HepG2 (cell line): ENCODE results near the gene ATG2B. TPM values are rescaled to one million over a fixed set of nuclear protein-coding genes. Genes with fewer than 3 reads are reported as not detected.

Experiments used
- ATAC-seq: fragments of 200-7000 bp; cut with Tn5 transposase; 3 replicates; pipeline ENCODE4 v1.9.1; 2020; ENCODE audit warnings: mild to moderate bottlenecking, moderate library complexity
- BruUV-seq: library from RNA; stranded (reverse); fragments of 400-500 nt; replicated peaks from 2 replicates; lab custom pipeline; 2021; lab: Mats Ljungman, UMichigan
- CTCF ChIA-PET: fragments of 300-600 bp; formaldehyde crosslinking; extraction: SDS; loops from one replicate; lab custom pipeline; 2021; ENCODE audit warnings: low total read pairs, inconsistent platforms, low intra/inter-chr PET ratio; lab: Yijun Ruan, JAX
- POLR2A ChIA-PET: fragments of 350-600 bp; sonication (Branson Sonifier 250); formaldehyde crosslinking; loops from one replicate; lab custom pipeline; 2020; ENCODE audit warnings: antibody characterized with exemption, inconsistent platforms; lab: Yijun Ruan, JAX
- DNase-seq: peaks from one replicate; pipeline ENCODE4 v3.0.0-alpha.2; 2015; ENCODE audit warnings: low spot score
- FAIRE-seq: peaks from 3 replicates; lab custom pipeline; 2011; peaks lifted over from hg19 to GRCh38; lab: Jason Lieb, UNC
- H2AFZ ChIP-seq: one replicate; pipeline ENCODE4 v1.6.1; 2011; ENCODE audit warnings: low read length, inconsistent platforms
- H3K27ac ChIP-seq: fragments of 300-600 bp; 3 replicates; pipeline ENCODE4 v1.8.0; 2011; ENCODE audit warnings: mixed run types, mild to moderate bottlenecking, mixed read lengths, low read length, inconsistent platforms; ENCODE audit not compliant: insufficient read depth; ENCODE audit errors: extremely low read length
- H3K27me3 ChIP-seq, 2 experiments: fragments of 200-600 bp in 1 of 2; 2 replicates in 1 of 2; 3 replicates in 1 of 2; pipeline versions ENCODE4 v1.6.0 to v1.8.0; 2011; ENCODE audit warnings: low read length in 2 of 2, mild to moderate bottlenecking in 2 of 2, moderate library complexity in 2 of 2, inconsistent platforms in 1 of 2; ENCODE audit not compliant: insufficient read depth in 2 of 2, control insufficient read depth in 1 of 2
- H3K36me3 ChIP-seq, 2 experiments: fragments of 200-600 bp in 1 of 2; replicated peaks in 1 of 2; 2 replicates in 1 of 2; 3 replicates in 1 of 2; pipeline versions ENCODE4 v1.5.1 to v1.8.0; 2011; ENCODE audit warnings: low read length in 2 of 2, inconsistent platforms in 1 of 2; ENCODE audit not compliant: insufficient read depth in 2 of 2, control insufficient read depth in 1 of 2
- H3K4me1 ChIP-seq: 2 replicates; pipeline ENCODE4 v1.5.1; 2012; ENCODE audit warnings: low read length, inconsistent platforms; ENCODE audit not compliant: insufficient read depth
- H3K4me2 ChIP-seq: 2 replicates; pipeline ENCODE4 v1.6.0; 2011; ENCODE audit warnings: low read depth, low read length, inconsistent platforms
- H3K4me3 ChIP-seq, 3 experiments: fragments of 200-600 bp in 1 of 3; sonication (generic), shearing (Covaris generic) in 1 of 3; replicated peaks in 1 of 3; 2 replicates each; pipeline ENCODE4 v1.5.1; 2011 to 2016; ENCODE audit warnings: low read length in 3 of 3, inconsistent platforms in 2 of 3, low read depth in 2 of 3, mild to moderate bottlenecking in 2 of 3, control low read depth in 1 of 3, mixed read lengths in 1 of 3; ENCODE audit not compliant: insufficient read depth in 1 of 3
- H3K79me2 ChIP-seq: one replicate; pipeline ENCODE4 v1.6.1; 2011; ENCODE audit warnings: low read length, inconsistent platforms; ENCODE audit not compliant: insufficient read depth
- H3K9ac ChIP-seq: 2 replicates; pipeline ENCODE4 v1.6.0; 2011; ENCODE audit warnings: mild to moderate bottlenecking, low read depth, low read length, inconsistent platforms; ENCODE audit not compliant: insufficient read depth
- H3K9me3 ChIP-seq: 2 replicates; pipeline ENCODE4 v1.5.1; 2012; ENCODE audit warnings: mild to moderate bottlenecking, low read length
- H4K20me1 ChIP-seq: 2 replicates; pipeline ENCODE4 v1.6.0; 2011; ENCODE audit warnings: inconsistent platforms, mild to moderate bottlenecking, low read length, moderate library complexity; ENCODE audit not compliant: insufficient read depth
- E2F1 ChIP-seq: sonication (generic); formaldehyde crosslinking; IDR thresholded peaks from 2 replicates; pipeline ENCODE4 v1.5.0; 2020; ENCODE audit warnings: missing genetic modification reagents
- IKZF1 ChIP-seq: fragments of 450-650 bp; IDR thresholded peaks from 2 replicates; pipeline ENCODE4 v1.7.1; 2016
- MED13 ChIP-seq: sonication (generic); formaldehyde crosslinking; IDR thresholded peaks from 2 replicates; pipeline ENCODE4 v1.5.0; 2020; ENCODE audit warnings: missing genetic modification reagents
- ZBTB43 ChIP-seq: sonication (generic); formaldehyde crosslinking; conservative IDR thresholded peaks from 2 replicates; pipeline ENCODE4 v1.4.0; 2020; ENCODE audit warnings: missing genetic modification reagents
- ZFP36L2 ChIP-seq: sonication (generic); formaldehyde crosslinking; IDR thresholded peaks from 2 replicates; pipeline ENCODE4 v1.4.0; 2020; ENCODE audit warnings: missing genetic modification reagents
- ZNF24 ChIP-seq: fragments of 450-650 bp; IDR thresholded peaks from 2 replicates; pipeline ENCODE4 v1.6.1; 2017; ENCODE audit warnings: antibody characterized with exemption, mild to moderate bottlenecking
- ZNF512B ChIP-seq: sonication (generic); formaldehyde crosslinking; IDR thresholded peaks from 2 replicates; pipeline ENCODE4 v1.5.1; 2020; ENCODE audit warnings: missing genetic modification reagents, mild to moderate bottlenecking, borderline replicate concordance
- ZNF674 ChIP-seq: sonication (generic); formaldehyde crosslinking; IDR thresholded peaks from 2 replicates; pipeline ENCODE4 v1.5.0; 2020; ENCODE audit warnings: low read depth, mild to moderate bottlenecking, missing genetic modification reagents
- ZNF687 ChIP-seq: sonication (generic); formaldehyde crosslinking; IDR thresholded peaks from 2 replicates; pipeline ENCODE4 v1.5.1; 2020; ENCODE audit warnings: mild to moderate bottlenecking, missing genetic modification reagents, moderate library complexity
- ZNF768 ChIP-seq: sonication (generic); formaldehyde crosslinking; IDR thresholded peaks from 2 replicates; pipeline ENCODE4 v1.4.0; 2020; ENCODE audit warnings: missing genetic modification reagents
- ZNF891 ChIP-seq: sonication (generic); formaldehyde crosslinking; IDR thresholded peaks from 2 replicates; pipeline ENCODE4 v1.5.0; 2020; ENCODE audit warnings: mild to moderate bottlenecking, missing genetic modification reagents
- WGBS: methylation state at CpG from one replicate; pipeline ENCODE4 v1.1.6; 2017; ENCODE audit warnings: low lambda C conversion rate; 5-methylcytosine and 5-hydroxymethylcytosine counted together
- in situ Hi-C: cut with HindIII; loops from 2 replicates; pipeline ENCODE4 v1.10.0; 2017; ENCODE audit warnings: low pct_unique_long_range_greater_than_20kb; ENCODE audit not compliant: extremely low pct_ligation_motif_present
- intact Hi-C: fragments of 100-400 bp; cut with micrococcal nuclease; formaldehyde crosslinking; loops from one replicate; pipeline ENCODE4 v1.10.0; 2022; ENCODE audit not compliant: unreplicated experiment
- polyA plus RNA-seq, 8 experiments: library from polyadenylated mRNA; depleted of rRNA in 3 of 8; stranded (reverse) in 7 of 8; unstranded in 1 of 8; fragments of >200 nt; fragmentation: Illumina TruSeq in 4 of 8; extraction: Trizol in 4 of 8; gene quantifications; 2 replicates each; pipeline versions ENCODE4 v1.2.1 to v1.2.3, GENCODE V29; 2011 to 2016; ENCODE audit warnings: low read depth in 4 of 8, missing spikeins in 1 of 8, mixed read lengths in 1 of 8; ENCODE audit not compliant: insufficient read depth in 1 of 8
- total RNA-seq, 5 experiments: library from RNA; depleted of rRNA; stranded (reverse); fragments of >200 nt; fragmentation: Illumina TruSeq; extraction: Trizol; gene quantifications; 2 replicates each; pipeline ENCODE4 v1.2.3, GENCODE V29; 2016; ENCODE audit warnings: low read depth in 1 of 5

ATG2B gene
- total and polyA plus RNA-seq, 2 of the 13 experiments (the other 11 are each of a cell fraction or from before 2014, with no cell fraction given) = 7.4 to 7.5 TPM

GRCh38 chr14:96363751-96364336 lies 703 bp upstream of the ATG2B start (continued):
- peak; percentile 35 for TF ChIP-seq ZNF687 (CRISPR knock-in tag)

GRCh38 chr14:96362071-96362964 lies 823 bp downstream of the ATG2B start:
- H3K27ac ChIP-seq = peak overlapping the region; percentile 81
- intact Hi-C loops = loop anchor here (2.0 to 5.0 kb wide), 2 partner anchors 28 to 140 kb away; partner anchors contain the start of gene PAPOLA
- no peaks in the 10 kb centered on the region; a peak in 1 of 5 replicates for H3K27me3 ChIP-seq
- peak overlapping the region; percentile 80 for H3K9ac ChIP-seq
- H4K20me1 ChIP-seq = no peaks in the 10 kb centered on the region
- FAIRE-seq (peak; percentile 63), DNase-seq (peak; percentile 69), ATAC-seq (peak; percentile 48)
- H3K4me2 ChIP-seq = peak overlapping the region; percentile 90
- H3K9me3 ChIP-seq = no peaks in the 10 kb centered on the region
- WGBS = 2% methylated on average over 14 of the region's 27 CpGs
- peak overlapping the region; percentile 68 for H2AFZ ChIP-seq
- in situ Hi-C loops = no loop called here
- CTCF ChIA-PET = no interaction called here
- H3K4me1 ChIP-seq = peaks cover 40% of the 10 kb centered on the region
- H3K4me3 ChIP-seq = peak overlapping the region; percentile 91 to 98 (median 92)
- peaks cover 52% of the 10 kb centered on the region for H3K79me2 ChIP-seq
- POLR2A ChIA-PET = no interaction called here
- no peaks in the 10 kb centered on the region for H3K36me3 ChIP-seq
- no TSS peak for BruUV-seq
- no peak for TF ChIP-seq E2F1 (CRISPR knock-in tag)
- no peak for TF ChIP-seq ZBTB43 (CRISPR knock-in tag)
- TF ChIP-seq ZNF512B (CRISPR knock-in tag) = 0 out of 2 replicates have a peak, but pooled peaks have one; percentile 3
- TF ChIP-seq ZNF24 = no peak
- no peak for TF ChIP-seq MED13 (CRISPR knock-in tag)
- no peak for TF ChIP-seq ZNF674 (CRISPR knock-in tag)
- no peak for TF ChIP-seq IKZF1
- no peak for TF ChIP-seq ZNF768
- no peak for TF ChIP-seq ZFP36L2 (CRISPR knock-in tag)
- peak; percentile 58; the same call in 1 of the 2 replicates for TF ChIP-seq ZNF891 (CRISPR knock-in tag)
